ENCODE data around the gene SHH.

DNA sequence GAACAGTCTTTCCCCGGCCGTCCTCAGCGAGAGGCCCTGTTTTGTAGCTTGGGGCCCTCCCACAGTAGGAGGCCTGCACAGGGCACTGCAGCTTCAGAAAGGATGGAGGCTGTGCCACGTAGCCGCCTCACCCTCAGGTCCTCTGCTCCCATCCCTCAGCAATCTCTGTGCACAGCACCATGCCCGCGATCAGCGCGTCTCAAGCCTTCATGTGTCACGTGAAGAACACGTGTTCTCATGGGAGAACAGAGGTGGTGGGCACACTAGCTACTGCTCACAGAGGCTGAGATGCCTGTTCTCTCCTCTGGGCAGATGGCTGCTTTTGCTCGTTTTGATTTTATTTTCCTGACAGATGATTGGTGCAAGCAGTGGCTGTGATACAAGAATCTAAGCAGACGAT lies 8.5 kb upstream of the SHH start:
- TF ChIP-seq, protein P1, sequence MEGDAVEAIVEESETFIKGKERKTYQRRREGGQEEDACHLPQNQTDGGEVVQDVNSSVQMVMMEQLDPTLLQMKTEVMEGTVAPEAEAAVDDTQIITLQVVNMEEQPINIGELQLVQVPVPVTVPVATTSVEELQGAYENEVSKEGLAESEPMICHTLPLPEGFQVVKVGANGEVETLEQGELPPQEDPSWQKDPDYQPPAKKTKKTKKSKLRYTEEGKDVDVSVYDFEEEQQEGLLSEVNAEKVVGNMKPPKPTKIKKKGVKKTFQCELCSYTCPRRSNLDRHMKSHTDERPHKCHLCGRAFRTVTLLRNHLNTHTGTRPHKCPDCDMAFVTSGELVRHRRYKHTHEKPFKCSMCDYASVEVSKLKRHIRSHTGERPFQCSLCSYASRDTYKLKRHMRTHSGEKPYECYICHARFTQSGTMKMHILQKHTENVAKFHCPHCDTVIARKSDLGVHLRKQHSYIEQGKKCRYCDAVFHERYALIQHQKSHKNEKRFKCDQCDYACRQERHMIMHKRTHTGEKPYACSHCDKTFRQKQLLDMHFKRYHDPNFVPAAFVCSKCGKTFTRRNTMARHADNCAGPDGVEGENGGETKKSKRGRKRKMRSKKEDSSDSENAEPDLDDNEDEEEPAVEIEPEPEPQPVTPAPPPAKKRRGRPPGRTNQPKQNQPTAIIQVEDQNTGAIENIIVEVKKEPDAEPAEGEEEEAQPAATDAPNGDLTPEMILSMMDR (IDR thresholded peaks at IDR 0.05; ENCODE audit: insufficient read depth, low read length, poor library complexity, severe bottlenecking): no peak
- TF ChIP-seq EZH2phosphoT487 (conservative IDR thresholded peaks at IDR 0.05; ENCODE audit: low read length): no peak
